BJ (cell line): ENCODE results near the gene BACH1. TPM values are rescaled to one million over a fixed set of nuclear protein-coding genes. Genes with fewer than 3 reads are reported as not detected.

ENCODE experiments used
- CTCF ChIA-PET: fragments of 350-600 bp; formaldehyde crosslinking; extraction: SDS; loops from one replicate; lab custom pipeline; 2021; ENCODE audit warnings: antibody characterized with exemption, inconsistent platforms; lab: Yijun Ruan, JAX
- POLR2A ChIA-PET: fragments of 300-600 bp; sonication (Branson Sonifier 250); formaldehyde crosslinking; extraction: SDS; loops from one replicate; lab custom pipeline; 2021; ENCODE audit warnings: antibody characterized with exemption; lab: Charles Lee
- DNase-seq: peaks from one replicate; pipeline ENCODE4 v3.0.0-alpha.2; 2011; ENCODE audit warnings: low read depth
- H3K27me3 ChIP-seq: 2 replicates; pipeline ENCODE4 v1.6.0; 2011; ENCODE audit warnings: low read length; ENCODE audit not compliant: control insufficient read depth, insufficient read depth
- H3K36me3 ChIP-seq: 2 replicates; pipeline ENCODE4 v1.5.1; 2011; ENCODE audit warnings: low read length; ENCODE audit not compliant: control insufficient read depth, insufficient read depth
- H3K4me3 ChIP-seq: 2 replicates; pipeline ENCODE4 v1.5.1; 2011; ENCODE audit warnings: low read depth, mild to moderate bottlenecking, control low read depth, low read length
- CTCF ChIP-seq: IDR thresholded peaks from 2 replicates; pipeline ENCODE4 v1.5.1; 2011; ENCODE audit warnings: low read depth, mild to moderate bottlenecking, control low read depth, inconsistent platforms, low read length, moderate library complexity; ENCODE audit not compliant: insufficient read depth
- polyA plus RNA-seq: library from polyadenylated mRNA; depleted of rRNA; stranded (reverse); fragments of >200 nt; gene quantifications from 2 replicates; pipeline ENCODE4 v1.2.3, GENCODE V29; 2011

The BACH1 gene
- polyA plus RNA-seq, 1 experiment: 22.7 TPM

GRCh38 chr21:29329406-29329805 is 30.7 kb downstream of the BACH1 start:
- ChIA-PET CTCF (no interaction called here), POLR2A (no interaction called here)

GRCh38 chr21:29330797-29331196 is 32.1 kb downstream of the BACH1 start:
- Histone ChIP-seq H3K27me3 (no peaks in the 10 kb centered on the region), H3K4me3 (no peak overlapping the region), H3K36me3 (peaks cover 10% of the 10 kb centered on the region)
- CTCF ChIA-PET: no interaction called here
- TF ChIP-seq CTCF: no peak
- POLR2A ChIA-PET: no interaction called here
- no peak for DNase-seq

More at GRCh38 chr21:29329406-29329805, 30.7 kb downstream of the BACH1 start:
- no peak overlapping the region for H3K4me3 ChIP-seq
- H3K36me3 ChIP-seq: peaks cover 10% of the 10 kb centered on the region
- no peak for DNase-seq
- H3K27me3 ChIP-seq: no peaks in the 10 kb centered on the region
- no peak for TF ChIP-seq CTCF

GRCh38 chr21:29332461-29333362 is 34.0 kb downstream of the BACH1 start:
- no peak overlapping the region for H3K4me3 ChIP-seq

GRCh38 chr21:29333406-29333805 is 34.7 kb downstream of the BACH1 start:
- CTCF ChIA-PET: no interaction called here

More at GRCh38 chr21:29332461-29333362, 34.0 kb downstream of the BACH1 start:
- Histone ChIP-seq H3K27me3 (no peaks in the 10 kb centered on the region), H3K36me3 (peaks cover 4% of the 10 kb centered on the region)
- no peak for TF ChIP-seq CTCF
- DNase-seq: no peak
- CTCF ChIA-PET: no interaction called here
- POLR2A ChIA-PET: interaction anchor here (0.6 kb wide), 1 partner anchor 28 kb away, joined by 3 read pairs; no protein-coding TSS in a partner anchor

More at GRCh38 chr21:29333406-29333805, 34.7 kb downstream of the BACH1 start:
- Histone ChIP-seq H3K36me3 (peaks cover 4% of the 10 kb centered on the region), H3K27me3 (no peaks in the 10 kb centered on the region), H3K4me3 (no peak overlapping the region)
- no peak for DNase-seq
- TF ChIP-seq CTCF: no peak
- POLR2A ChIA-PET: no interaction called here
